ENCODE results near the gene SLC4A5. TPM values are rescaled to one million over a fixed set of nuclear protein-coding genes. Genes with fewer than 3 reads are reported as not detected.
A peak's percentile ranks its signal among the peaks of the same experiment; 100 is the strongest.
"Not testable (repeated sequence)": the region's sequence is repeated elsewhere in the genome, so short reads cannot be mapped to it uniquely, and the experiment has no call there.

The SLC4A5 gene
- total RNA-seq, 1 experiment from 2014 or later = not detected

DNA sequence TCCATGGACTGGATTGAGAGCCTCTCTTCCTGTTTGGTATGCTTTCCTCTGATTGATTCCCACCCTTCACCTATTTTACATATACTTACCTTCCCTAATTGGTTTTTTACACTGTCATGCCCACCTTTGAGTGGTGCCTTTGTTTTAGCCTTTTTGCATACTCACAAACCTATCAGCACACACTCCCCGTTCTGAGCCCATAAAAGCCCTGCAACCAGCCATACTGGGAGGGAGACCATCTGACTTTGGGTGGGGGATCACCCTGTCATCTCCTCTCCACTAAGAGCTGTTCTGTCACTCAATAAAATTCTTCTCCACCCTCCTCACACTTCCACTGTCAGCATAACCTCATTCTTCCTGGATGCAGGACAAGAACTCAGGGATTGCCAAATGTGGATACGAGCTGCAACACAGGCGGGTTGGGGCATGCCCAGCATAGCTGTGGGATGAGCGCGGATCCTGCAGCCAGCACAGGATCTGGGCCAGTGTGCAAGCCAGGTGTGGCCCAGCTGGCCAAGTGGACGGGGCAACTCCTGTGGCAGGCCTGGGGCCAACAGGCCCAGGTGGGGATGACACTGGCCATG lies 155.1 kb downstream of the SLC4A5 start:
- Histone ChIP-seq H3K4me1 (replicated peaks; ENCODE audit: insufficient read depth) (no peaks in the 10 kb centered on the region), H4K20me1 (ENCODE audit: insufficient read depth) (no peaks in the 10 kb centered on the region), H3K79me2 (ENCODE audit: low read depth) (no peaks in the 10 kb centered on the region), H3K9me2 (ENCODE audit: insufficient read depth) (no peaks in the 10 kb centered on the region), H3K36me3 (ENCODE audit: low read depth) (no peaks in the 10 kb centered on the region), H3K4me2 (no peak overlapping the region), H3F3A (ENCODE audit: insufficient read depth, low read depth) (no peaks in the 10 kb centered on the region), H3K4me3 (no peak overlapping the region), H3K27ac (no peak overlapping the region), H2AFZ (no peak overlapping the region), H3K9me3 (ENCODE audit: insufficient read depth, low read depth) (no peaks in the 10 kb centered on the region), H3K27me3 (ENCODE audit: insufficient read depth, low read depth) (no peaks in the 10 kb centered on the region)
- DNase-seq = peak; percentile 45 to 61
- TF ChIP-seq EZH2 (IDR thresholded peaks at IDR 0.05; ENCODE audit: low read depth) (no peak), CTCF (conservative IDR thresholded peaks at IDR 0.05) (no peak)
- POLR2A ChIA-PET (ENCODE audit: unreplicated experiment) = interaction anchor here (1.0 kb wide), 1 partner anchor 9 kb away, joined by 8 read pairs; the partner anchor contains the start of gene MOB1A
- no TSS peak for BruUV-seq (replicated peaks)
- intact Hi-C loops (cut with micrococcal nuclease; ENCODE audit: unreplicated experiment) = no loop called here
- CTCF ChIA-PET = no interaction called here

- DNase-seq; H3K4me1 ChIP-seq (replicated peaks; ENCODE audit: insufficient read depth); H2AFZ ChIP-seq; H3K4me2 ChIP-seq; H3K36me3 ChIP-seq (ENCODE audit: low read depth); H4K20me1 ChIP-seq (ENCODE audit: insufficient read depth); BruUV-seq (replicated peaks); H3K4me3 ChIP-seq; CTCF ChIA-PET; H3K27ac ChIP-seq; H3K9me3 ChIP-seq (ENCODE audit: insufficient read depth, low read depth); intact Hi-C loops (cut with micrococcal nuclease; ENCODE audit: unreplicated experiment); H3K79me2 ChIP-seq (ENCODE audit: low read depth); H3F3A ChIP-seq (ENCODE audit: insufficient read depth, low read depth); H3K9me2 ChIP-seq (ENCODE audit: insufficient read depth); H3K27me3 ChIP-seq (ENCODE audit: insufficient read depth, low read depth); POLR2A ChIA-PET (ENCODE audit: unreplicated experiment): not testable (repeated sequence)
Observed at GRCh38 chr2:74186706-74187105, 156.5 kb downstream of the SLC4A5 start.

DNA sequence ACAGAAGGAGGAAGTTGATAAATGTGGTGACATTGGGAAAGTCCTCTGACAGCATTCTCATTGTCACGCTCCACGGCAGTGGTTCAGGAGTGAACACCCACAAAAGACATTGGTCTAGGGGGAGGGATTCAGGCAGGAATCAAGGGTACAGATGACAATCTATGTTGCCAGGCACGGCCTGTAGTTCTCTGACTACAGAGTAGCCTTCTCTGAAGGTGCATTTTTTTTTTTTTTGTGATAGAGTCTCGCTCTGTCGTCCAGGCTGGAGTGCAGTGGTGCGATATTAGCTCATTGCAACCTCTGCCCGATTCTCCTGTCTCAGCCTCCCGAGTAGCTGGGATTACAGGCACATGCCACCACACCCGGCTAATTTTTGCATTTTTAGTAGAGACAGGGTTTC lies 157.2 kb downstream of the SLC4A5 start:
- Histone ChIP-seq H3K79me2 (ENCODE audit: low read depth) (no peaks in the 10 kb centered on the region), H3K4me3 (no peak overlapping the region), H3K4me1 (replicated peaks; ENCODE audit: insufficient read depth) (no peaks in the 10 kb centered on the region), H2AFZ (no peak overlapping the region), H3K4me2 (no peak overlapping the region), H3K36me3 (ENCODE audit: low read depth) (no peaks in the 10 kb centered on the region), H4K20me1 (ENCODE audit: insufficient read depth) (no peaks in the 10 kb centered on the region), H3K9me2 (ENCODE audit: insufficient read depth) (no peaks in the 10 kb centered on the region), H3F3A (ENCODE audit: insufficient read depth, low read depth) (no peaks in the 10 kb centered on the region), H3K27me3 (ENCODE audit: insufficient read depth, low read depth) (no peaks in the 10 kb centered on the region), H3K27ac (no peak overlapping the region), H3K9me3 (ENCODE audit: insufficient read depth, low read depth) (no peaks in the 10 kb centered on the region)
- CTCF ChIA-PET = no interaction called here
- TF ChIP-seq CTCF (conservative IDR thresholded peaks at IDR 0.05) (no peak), EZH2 (IDR thresholded peaks at IDR 0.05; ENCODE audit: low read depth) (no peak)
- no peak for DNase-seq
- BruUV-seq (replicated peaks) = no TSS peak
- intact Hi-C loops (cut with micrococcal nuclease; ENCODE audit: unreplicated experiment) = no loop called here
- POLR2A ChIA-PET (ENCODE audit: unreplicated experiment) = no interaction called here

DNA sequence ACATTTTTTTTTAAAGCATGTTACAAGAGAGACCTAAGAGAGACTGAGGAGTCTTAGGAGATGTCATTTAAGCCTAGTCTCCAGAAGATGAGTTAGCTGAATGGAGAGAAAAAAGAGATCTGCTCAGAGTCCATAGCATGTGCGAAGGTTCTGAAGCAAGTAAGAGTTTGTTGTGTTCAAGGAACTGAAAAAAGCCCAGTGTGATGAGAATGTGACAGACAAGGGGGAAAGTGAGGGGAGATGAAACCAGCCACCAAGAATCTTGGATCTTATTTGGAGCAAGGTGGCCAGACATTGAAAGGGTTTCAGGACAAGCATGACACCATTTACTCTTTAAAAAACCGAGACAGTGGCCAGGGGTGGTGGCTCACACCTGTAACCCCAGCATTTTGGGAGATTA lies 159.3 kb downstream of the SLC4A5 start:
- POLR2A ChIA-PET (ENCODE audit: unreplicated experiment) = no interaction called here
- intact Hi-C loops (cut with micrococcal nuclease; ENCODE audit: unreplicated experiment) = no loop called here

More for the DNA sequence above, 159.3 kb downstream of the SLC4A5 start:
- no peaks in the 10 kb centered on the region for H3K9me3 ChIP-seq (ENCODE audit: insufficient read depth, low read depth)
- no peak for DNase-seq
- H2AFZ ChIP-seq = no peak overlapping the region
- no peaks in the 10 kb centered on the region for H3K27me3 ChIP-seq (ENCODE audit: insufficient read depth, low read depth)
- no peaks in the 10 kb centered on the region for H3K9me2 ChIP-seq (ENCODE audit: insufficient read depth)
- no peak overlapping the region for H3K4me2 ChIP-seq
- H4K20me1 ChIP-seq (ENCODE audit: insufficient read depth) = no peaks in the 10 kb centered on the region
- TF ChIP-seq EZH2 (IDR thresholded peaks at IDR 0.05; ENCODE audit: low read depth) = no peak
- H3K27ac ChIP-seq = no peak overlapping the region
- no peaks in the 10 kb centered on the region; the same call in 1 of the 2 replicates for H3F3A ChIP-seq (ENCODE audit: insufficient read depth, low read depth)
- BruUV-seq (replicated peaks) = no TSS peak
- CTCF ChIA-PET = no interaction called here
- no peaks in the 10 kb centered on the region for H3K79me2 ChIP-seq (ENCODE audit: low read depth)
- H3K36me3 ChIP-seq (ENCODE audit: low read depth) = no peaks in the 10 kb centered on the region
- H3K4me3 ChIP-seq = no peak overlapping the region
- no peaks in the 10 kb centered on the region for H3K4me1 ChIP-seq (replicated peaks; ENCODE audit: insufficient read depth)
